SU-DHL-6 (cell line): Measurements from ENCODE around the gene CHSY3.

ENCODE experiments used
- CTCF ChIP-seq: fragments of 200-600 bp; sonication (generic); IDR thresholded peaks from one replicate; pipeline ENCODE4 v1.5.1; 2017; ENCODE audit warnings: antibody characterized with exemption, mild to moderate bottlenecking, low read length, moderate library complexity; ENCODE audit not compliant: insufficient read depth, poor library complexity, severe bottlenecking
- EZH2phosphoT487 ChIP-seq: fragments of 200-600 bp; sonication (generic), shearing (Covaris generic); conservative IDR thresholded peaks from 2 replicates; pipeline ENCODE4 v1.6.1; 2018; ENCODE audit warnings: mild to moderate bottlenecking, antibody characterized with exemption, low read length, moderate library complexity, mixed read lengths

DNA sequence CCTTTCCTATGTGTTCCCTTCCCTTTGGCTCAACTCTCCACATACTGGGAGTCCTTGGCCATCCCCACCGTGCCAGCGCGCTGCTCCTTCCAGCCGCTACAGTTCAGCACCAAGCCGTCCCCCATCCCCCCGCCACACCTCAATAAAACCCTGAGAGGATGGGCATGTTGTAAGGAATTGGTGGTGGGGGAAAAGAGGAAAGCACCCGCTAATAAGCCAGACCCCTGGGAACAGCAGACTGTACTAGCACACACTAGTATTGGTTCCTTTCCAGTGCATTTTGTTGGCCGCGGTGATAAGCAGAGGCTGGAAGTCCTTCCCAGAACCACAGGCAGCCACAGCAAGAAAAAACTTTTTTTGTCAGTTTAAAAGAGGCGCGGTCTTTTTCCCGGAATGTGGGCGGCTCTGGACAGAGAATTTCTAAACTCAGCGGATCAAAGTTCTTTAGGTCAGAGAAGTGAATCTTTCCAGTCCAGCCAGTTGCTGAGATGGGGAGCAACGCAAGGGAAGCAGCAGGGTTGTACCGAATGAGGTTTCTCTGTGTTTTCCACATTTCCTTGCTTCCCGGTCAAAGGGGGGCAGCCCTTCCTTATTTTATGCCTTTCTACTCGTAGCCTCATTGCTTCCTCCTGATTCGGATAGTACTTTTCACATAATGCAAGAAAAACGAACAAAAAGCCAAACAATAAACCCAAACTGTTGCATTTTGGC is 2.1 kb downstream of the CHSY3 start:
- TF ChIP-seq CTCF (no peak), EZH2phosphoT487 (no peak)
